RWPE1 (cell line): ENCODE data around the gene GABRB1.
A peak's percentile ranks its signal among the peaks of the same experiment; 100 is the strongest.

Source experiments
- CTCF ChIA-PET: fragments of 350-600 bp; sonication (Branson Sonifier 250); formaldehyde crosslinking; extraction: SDS; loops from one replicate; lab custom pipeline; 2021; lab: Yijun Ruan, JAX
- POLR2A ChIA-PET: fragments of 400-600 bp; formaldehyde crosslinking; extraction: SDS; loops from one replicate; lab custom pipeline; 2020; ENCODE audit warnings: antibody characterized with exemption; ENCODE audit not compliant: low non-redundant PET; lab: Yijun Ruan, JAX
- DNase-seq: peaks from one replicate; pipeline ENCODE4 v3.0.0; 2012; ENCODE audit warnings: low spot score
- H3K27ac ChIP-seq: fragments of 450-650 bp; 2 replicates; pipeline ENCODE4 v1.5.1; 2017
- TF ChIP-seq, protein P1 (sequence below): fragments of 450-650 bp; conservative IDR thresholded peaks from 2 replicates; pipeline ENCODE4 v1.5.1; 2017; ENCODE audit warnings: low read depth, mild to moderate bottlenecking

The GABRB1 gene

DNA sequence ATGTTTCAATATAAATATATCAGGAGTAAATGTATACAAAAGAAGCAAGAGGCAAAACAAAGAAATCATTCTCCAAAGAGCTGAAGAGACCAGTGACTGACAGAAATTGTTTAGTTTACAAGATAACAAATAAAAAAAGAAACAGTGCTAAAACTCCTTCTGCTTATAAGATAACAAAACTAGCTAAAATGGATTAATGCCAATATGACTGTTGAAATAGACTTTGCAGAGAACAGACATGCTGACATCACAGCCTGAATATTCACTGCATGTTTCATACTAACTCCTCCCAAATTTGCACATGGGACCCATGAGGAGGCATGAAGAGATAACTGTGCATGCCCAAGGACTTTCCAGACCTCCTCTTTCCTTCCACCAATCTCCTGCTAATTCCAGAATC is 31.8 kb upstream of the GABRB1 start:
- no peak overlapping the region for H3K27ac ChIP-seq
- TF ChIP-seq, protein P1, sequence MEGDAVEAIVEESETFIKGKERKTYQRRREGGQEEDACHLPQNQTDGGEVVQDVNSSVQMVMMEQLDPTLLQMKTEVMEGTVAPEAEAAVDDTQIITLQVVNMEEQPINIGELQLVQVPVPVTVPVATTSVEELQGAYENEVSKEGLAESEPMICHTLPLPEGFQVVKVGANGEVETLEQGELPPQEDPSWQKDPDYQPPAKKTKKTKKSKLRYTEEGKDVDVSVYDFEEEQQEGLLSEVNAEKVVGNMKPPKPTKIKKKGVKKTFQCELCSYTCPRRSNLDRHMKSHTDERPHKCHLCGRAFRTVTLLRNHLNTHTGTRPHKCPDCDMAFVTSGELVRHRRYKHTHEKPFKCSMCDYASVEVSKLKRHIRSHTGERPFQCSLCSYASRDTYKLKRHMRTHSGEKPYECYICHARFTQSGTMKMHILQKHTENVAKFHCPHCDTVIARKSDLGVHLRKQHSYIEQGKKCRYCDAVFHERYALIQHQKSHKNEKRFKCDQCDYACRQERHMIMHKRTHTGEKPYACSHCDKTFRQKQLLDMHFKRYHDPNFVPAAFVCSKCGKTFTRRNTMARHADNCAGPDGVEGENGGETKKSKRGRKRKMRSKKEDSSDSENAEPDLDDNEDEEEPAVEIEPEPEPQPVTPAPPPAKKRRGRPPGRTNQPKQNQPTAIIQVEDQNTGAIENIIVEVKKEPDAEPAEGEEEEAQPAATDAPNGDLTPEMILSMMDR: no peak
- CTCF ChIA-PET: interaction anchor here (0.6 kb wide), 1 partner anchor 272 kb away, joined by 3 read pairs; no protein-coding TSS in a partner anchor
- DNase-seq: no peak
- POLR2A ChIA-PET: no interaction called here

DNA sequence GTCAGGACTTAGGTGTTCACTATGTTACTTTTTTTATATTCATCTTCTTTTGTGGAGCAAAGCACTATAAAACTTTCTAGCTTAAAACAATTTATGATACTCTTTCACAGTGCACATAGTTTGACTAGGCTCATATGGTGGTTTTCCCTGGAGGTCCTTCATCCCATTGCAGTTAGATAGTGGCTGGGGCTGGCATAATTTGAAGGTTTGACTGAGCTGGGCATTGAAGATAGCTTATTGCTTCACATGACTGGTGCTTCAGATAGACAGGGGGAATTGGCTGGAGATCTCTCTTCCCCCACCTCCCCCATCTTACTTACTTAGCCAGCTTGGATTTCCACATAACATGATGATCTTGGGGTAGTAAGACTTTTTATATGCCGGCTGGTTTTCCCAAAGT is 31.0 kb upstream of the GABRB1 start:
- CTCF ChIA-PET: interaction anchor here (0.6 kb wide), 1 partner anchor 271 kb away, joined by 3 read pairs; no protein-coding TSS in a partner anchor
- TF ChIP-seq, protein P1: no peak
- POLR2A ChIA-PET: no interaction called here
- DNase-seq: no peak
- H3K27ac ChIP-seq: no peak overlapping the region

DNA sequence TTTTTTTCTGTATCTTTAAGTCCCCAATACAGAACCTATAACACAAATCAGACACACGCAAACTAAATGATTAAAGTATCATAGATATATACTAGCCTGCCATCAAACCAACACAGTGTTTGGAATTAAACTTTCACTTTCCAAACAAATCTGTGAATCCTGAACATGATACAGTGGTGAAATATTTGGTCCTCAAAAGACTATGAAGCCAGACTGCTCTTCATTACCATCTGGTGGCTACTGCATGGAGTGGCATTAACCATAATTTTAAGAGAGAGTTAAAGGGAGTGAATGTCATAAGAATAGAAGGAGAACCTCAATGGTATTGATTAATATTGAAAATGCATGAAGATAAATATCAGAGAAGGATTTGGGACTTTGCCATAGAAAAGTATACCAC is 28.8 kb upstream of the GABRB1 start:
- DNase-seq: no peak
- CTCF ChIA-PET: no interaction called here

DNA sequence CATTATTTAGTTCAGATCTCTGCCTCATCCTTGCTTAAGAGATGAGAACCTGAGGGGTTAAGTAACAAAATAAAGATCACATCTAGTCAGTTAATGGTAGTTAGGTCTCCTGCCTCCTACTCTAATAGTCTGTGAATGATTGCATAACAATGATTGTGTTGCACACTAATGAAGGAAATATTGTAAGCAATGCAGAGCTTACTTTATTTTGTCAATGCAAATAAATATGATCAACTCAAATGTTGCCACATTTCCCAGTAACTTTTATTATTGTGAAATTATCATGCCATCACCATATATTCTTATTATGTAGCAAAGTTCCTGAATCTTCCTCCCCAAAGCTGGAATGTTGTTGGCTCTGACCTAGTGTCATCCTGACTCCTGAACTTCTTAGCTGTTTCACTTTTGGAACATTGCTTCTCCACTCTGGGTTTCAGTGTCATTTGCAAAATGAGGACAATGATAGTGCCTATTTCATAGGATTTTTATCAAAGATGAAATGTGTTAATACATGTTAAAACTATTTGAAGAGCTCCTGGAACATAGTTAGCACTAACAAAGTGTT is 20.9 kb upstream of the GABRB1 start:
- POLR2A ChIA-PET: no interaction called here

More for the DNA sequence above, 28.8 kb upstream of the GABRB1 start:
- POLR2A ChIA-PET: no interaction called here
- TF ChIP-seq, protein P1: peak; percentile 23; the same call in 1 of the 2 replicates
- H3K27ac ChIP-seq: no peak overlapping the region

DNA sequence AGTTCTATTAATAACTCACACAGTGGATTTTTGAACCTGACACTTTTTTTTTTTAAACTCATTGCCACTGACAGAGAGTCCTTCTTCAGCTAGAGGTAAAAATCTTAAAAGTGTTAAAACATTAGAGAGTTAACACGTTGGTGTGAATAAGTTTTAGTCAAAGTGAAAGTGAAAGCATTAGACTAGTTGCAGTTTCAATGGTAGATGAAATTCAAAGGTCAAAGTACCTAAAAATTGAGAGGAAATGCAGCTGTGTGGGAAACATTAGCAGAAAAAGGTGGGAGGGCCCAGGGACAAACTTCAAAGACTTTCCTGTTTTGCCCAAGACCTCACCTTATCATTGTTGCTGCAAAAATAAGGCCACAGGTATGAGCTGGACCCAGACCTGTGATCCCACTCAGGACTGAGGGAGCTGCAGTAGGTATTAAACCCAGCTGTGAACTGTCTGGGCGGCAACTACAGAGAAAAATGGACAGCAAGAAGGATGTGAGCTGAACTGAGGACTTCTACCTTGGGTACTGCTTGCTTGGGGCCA is 20.4 kb upstream of the GABRB1 start:
- no peak for DNase-seq
- POLR2A ChIA-PET: no interaction called here
- no peak overlapping the region for H3K27ac ChIP-seq
- TF ChIP-seq, protein P1: no peak
- CTCF ChIA-PET: interaction anchor here (0.6 to 0.7 kb wide), 2 partner anchors 191 to 316 kb away, joined by 4 to 7 read pairs; no protein-coding TSS in a partner anchor

More for the DNA sequence above, 20.9 kb upstream of the GABRB1 start:
- CTCF ChIA-PET: interaction anchor here (0.6 to 0.7 kb wide), 2 partner anchors 190 to 315 kb away, joined by 4 to 7 read pairs; no protein-coding TSS in a partner anchor
- TF ChIP-seq, protein P1: no peak
- DNase-seq: no peak
- no peak overlapping the region for H3K27ac ChIP-seq

DNA sequence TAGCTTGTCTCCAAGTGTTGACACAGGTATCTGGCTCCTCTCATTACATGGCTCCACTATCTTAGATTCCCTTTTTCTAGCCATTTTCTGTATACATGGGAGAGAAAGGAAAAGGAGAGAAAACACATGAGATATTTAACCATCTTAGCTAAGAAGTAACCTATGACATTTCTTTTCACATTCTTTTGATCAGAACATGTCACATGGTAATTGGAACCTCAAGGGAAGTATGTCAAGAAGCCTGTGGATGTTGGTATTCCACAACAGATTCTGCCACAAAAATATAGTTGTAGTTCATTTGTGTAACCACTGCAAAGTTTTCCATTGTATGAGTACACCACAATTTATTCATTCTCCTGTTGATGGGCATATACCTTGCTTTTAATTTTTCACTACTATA is 18.7 kb upstream of the GABRB1 start:
- POLR2A ChIA-PET: no interaction called here
- TF ChIP-seq, protein P1: no peak
- no peak overlapping the region for H3K27ac ChIP-seq
- DNase-seq: no peak
- CTCF ChIA-PET: no interaction called here
